ENCODE measurements around the gene SSNA1. TPM values are rescaled to one million over a fixed set of nuclear protein-coding genes. Genes with fewer than 3 reads are reported as not detected.
A peak's percentile ranks its signal among the peaks of the same experiment; 100 is the strongest.

SSNA1 gene
- total and polyA plus RNA-seq, 7 donors, result 39.6 to 122 (median 93.2) TPM

DNA sequence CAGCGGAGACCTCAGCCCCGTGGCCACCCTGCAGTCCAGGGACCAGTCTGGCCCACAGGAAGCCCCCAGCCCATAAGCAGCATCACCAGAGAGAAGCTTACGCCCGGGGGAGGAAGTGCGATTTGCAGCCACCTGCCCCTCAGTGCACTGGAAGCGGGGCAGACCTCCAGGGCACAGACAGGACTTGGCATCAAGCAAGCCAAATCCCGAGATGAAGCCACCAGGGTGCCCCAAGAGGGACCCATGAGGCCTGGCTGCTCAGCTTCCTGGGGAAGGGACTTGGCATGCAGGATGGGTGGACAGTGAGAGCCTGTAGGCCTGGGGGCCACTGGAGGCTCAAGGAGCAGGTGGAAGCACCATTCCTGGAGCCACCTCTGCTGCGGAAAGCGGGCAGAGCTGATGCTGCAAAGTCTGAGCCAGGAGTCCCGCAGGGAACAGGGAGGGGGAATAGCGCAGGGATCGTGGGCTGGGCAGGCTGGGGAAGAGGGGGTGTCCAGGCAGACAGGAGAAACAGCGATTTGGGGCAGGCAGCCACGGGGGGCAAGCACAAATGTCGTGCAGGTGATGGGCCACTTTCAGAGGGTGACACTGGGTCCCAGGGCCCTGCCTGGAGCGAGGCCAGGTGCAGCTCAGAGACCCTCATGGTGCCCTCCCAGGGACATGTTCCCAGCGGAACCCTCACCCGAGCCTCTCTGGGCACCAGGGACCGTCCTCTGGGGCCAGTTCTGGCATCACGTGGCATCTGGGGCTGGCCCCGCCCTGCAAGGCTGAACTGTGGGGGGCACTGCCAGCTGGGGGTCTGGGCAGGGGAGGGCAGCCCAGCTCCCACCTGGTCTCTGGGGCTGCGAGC is 21.9 kb upstream of the SSNA1 start:
- DNase-seq, result no peak
- H3K27ac ChIP-seq, result no peak overlapping the region
- intact Hi-C loops (cut with DNase I), result no loop called here
- H3K9me3 ChIP-seq, result no peaks in the 10 kb centered on the region
- H3K36me3 ChIP-seq, result no peaks in the 10 kb centered on the region
- H3K4me3 ChIP-seq, result no peak overlapping the region
- H3K27me3 ChIP-seq, result peaks cover 88 to 100% (median 96%) of the 10 kb centered on the region in 3 donors
- TF ChIP-seq EP300 (IDR thresholded peaks at IDR 0.05) (no peak), POLR2AphosphoS5 (IDR thresholded peaks at IDR 0.05) (no peak), POLR2A (IDR thresholded peaks at IDR 0.05) (no peak)
- TF ChIP-seq, protein P1, sequence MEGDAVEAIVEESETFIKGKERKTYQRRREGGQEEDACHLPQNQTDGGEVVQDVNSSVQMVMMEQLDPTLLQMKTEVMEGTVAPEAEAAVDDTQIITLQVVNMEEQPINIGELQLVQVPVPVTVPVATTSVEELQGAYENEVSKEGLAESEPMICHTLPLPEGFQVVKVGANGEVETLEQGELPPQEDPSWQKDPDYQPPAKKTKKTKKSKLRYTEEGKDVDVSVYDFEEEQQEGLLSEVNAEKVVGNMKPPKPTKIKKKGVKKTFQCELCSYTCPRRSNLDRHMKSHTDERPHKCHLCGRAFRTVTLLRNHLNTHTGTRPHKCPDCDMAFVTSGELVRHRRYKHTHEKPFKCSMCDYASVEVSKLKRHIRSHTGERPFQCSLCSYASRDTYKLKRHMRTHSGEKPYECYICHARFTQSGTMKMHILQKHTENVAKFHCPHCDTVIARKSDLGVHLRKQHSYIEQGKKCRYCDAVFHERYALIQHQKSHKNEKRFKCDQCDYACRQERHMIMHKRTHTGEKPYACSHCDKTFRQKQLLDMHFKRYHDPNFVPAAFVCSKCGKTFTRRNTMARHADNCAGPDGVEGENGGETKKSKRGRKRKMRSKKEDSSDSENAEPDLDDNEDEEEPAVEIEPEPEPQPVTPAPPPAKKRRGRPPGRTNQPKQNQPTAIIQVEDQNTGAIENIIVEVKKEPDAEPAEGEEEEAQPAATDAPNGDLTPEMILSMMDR (IDR thresholded peaks at IDR 0.05), result no peak
- peaks cover 0 to 49% (median 48%) of the 10 kb centered on the region in 4 donors for H3K4me1 ChIP-seq
- 61 to 74% methylated on average over 22 of the region's 22 CpGs for WGBS, 2 donors

DNA sequence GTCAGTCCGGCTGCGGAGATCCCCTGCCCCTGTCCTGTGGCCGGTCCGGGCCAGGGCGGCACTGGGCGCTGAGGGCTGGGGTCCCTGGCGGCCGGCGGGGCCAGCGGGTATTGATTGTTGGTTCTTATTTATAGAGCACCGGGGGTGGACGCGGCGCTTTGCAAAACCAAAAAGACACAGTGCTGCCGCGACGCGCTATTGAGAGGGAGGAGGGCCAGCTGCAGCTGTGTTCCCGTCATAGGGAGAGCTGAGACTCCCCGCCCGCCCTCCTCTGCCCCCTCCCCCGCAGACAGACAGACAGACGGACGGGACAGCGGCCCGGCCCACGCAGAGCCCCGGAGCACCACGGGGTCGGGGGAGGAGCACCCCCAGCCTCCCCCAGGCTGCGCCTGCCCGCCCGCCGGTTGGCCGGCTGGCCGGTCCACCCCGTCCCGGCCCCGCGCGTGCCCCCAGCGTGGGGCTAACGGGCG is 21.2 kb upstream of the SSNA1 start:
- Histone ChIP-seq H3K9me3 (no peaks in the 10 kb centered on the region), H3K4me1 (peaks cover 0 to 42% (median 41%) of the 10 kb centered on the region in 4 donors), H3K27me3 (peaks cover 81 to 100% (median 89%) of the 10 kb centered on the region in 3 donors), H3K27ac (no peak overlapping the region), H3K36me3 (no peaks in the 10 kb centered on the region), H3K4me3 (no peak overlapping the region)
- TF ChIP-seq EP300 (IDR thresholded peaks at IDR 0.05) (no peak), POLR2AphosphoS5 (IDR thresholded peaks at IDR 0.05) (no peak), POLR2A (IDR thresholded peaks at IDR 0.05) (no peak)
- TF ChIP-seq, protein P1 (IDR thresholded peaks at IDR 0.05), result no peak
- 14 to 25% methylated on average over 44 of the region's 44 CpGs for WGBS, 2 donors
- intact Hi-C loops (cut with DNase I), result no loop called here
- no peak for DNase-seq

DNA sequence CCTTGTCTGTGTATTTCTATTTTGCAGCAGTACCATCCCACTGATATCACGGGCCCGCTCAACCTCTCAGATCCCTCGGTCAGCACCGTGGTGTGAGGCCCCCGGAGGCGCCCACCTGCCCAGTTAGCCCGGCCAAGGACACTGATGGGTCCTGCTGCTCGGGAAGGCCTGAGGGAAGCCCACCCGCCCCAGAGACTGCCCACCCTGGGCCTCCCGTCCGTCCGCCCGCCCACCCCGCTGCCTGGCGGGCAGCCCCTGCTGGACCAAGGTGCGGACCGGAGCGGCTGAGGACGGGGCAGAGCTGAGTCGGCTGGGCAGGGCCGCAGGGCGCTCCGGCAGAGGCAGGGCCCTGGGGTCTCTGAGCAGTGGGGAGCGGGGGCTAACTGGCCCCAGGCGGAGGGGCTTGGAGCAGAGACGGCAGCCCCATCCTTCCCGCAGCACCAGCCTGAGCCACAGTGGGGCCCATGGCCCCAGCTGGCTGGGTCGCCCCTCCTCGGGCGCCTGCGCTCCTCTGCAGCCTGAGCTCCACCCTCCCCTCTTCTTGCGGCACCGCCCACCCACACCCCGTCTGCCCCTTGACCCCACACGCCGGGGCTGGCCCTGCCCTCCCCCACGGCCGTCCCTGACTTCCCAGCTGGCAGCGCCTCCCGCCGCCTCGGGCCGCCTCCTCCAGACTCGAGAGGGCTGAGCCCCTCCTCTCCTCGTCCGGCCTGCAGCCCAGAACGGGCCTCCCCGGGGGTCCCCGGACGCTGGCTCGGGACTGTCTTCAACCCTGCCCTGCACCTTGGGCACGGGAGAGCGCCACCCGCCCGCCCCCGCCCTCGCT is 20.5 kb upstream of the SSNA1 start:
- no peak for DNase-seq
- Histone ChIP-seq H3K27me3 (peaks cover 75 to 100% (median 83%) of the 10 kb centered on the region in 3 donors), H3K9me3 (no peaks in the 10 kb centered on the region), H3K4me1 (peaks cover 0 to 36% (median 35%) of the 10 kb centered on the region in 4 donors), H3K4me3 (peak overlapping the region in 3 of 4 donors; percentile 27 to 42 (median 37)), H3K36me3 (no peaks in the 10 kb centered on the region), H3K27ac (no peak overlapping the region)
- WGBS, 2 donors, result 3 to 7% methylated on average over 57 of the region's 57 CpGs
- TF ChIP-seq, protein P1 (IDR thresholded peaks at IDR 0.05), result no peak
- no peak for TF ChIP-seq POLR2A (IDR thresholded peaks at IDR 0.05)
- no peak for TF ChIP-seq POLR2AphosphoS5 (IDR thresholded peaks at IDR 0.05)
- no peak for TF ChIP-seq EP300 (IDR thresholded peaks at IDR 0.05)
- intact Hi-C loops (cut with DNase I), result no loop called here

DNA sequence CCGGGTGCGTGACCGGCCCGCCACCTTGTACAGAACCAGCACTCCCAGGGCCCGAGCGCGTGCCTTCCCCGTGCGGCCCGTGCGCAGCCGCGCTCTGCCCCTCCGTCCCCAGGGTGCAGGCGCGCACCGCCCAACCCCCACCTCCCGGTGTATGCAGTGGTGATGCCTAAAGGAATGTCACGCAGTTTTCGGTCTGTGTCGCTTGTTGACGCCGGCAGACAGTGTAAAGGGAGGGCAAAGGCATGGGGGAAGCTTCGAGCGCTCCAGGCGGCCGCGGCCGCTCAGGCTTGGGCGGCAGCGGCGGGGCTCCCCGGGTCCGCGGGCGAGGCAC is 19.9 kb upstream of the SSNA1 start:
- no peak for DNase-seq
- Histone ChIP-seq H3K27ac (no peak overlapping the region), H3K9me3 (no peaks in the 10 kb centered on the region), H3K4me1 (peaks cover 0 to 30% (median 29%) of the 10 kb centered on the region in 4 donors), H3K4me3 (peak overlapping the region in 3 of 4 donors; percentile 27 to 42 (median 37)), H3K27me3 (peaks cover 69 to 100% (median 77%) of the 10 kb centered on the region in 3 donors), H3K36me3 (no peaks in the 10 kb centered on the region)
- TF ChIP-seq EP300 (IDR thresholded peaks at IDR 0.05) (no peak), POLR2AphosphoS5 (IDR thresholded peaks at IDR 0.05) (no peak), POLR2A (IDR thresholded peaks at IDR 0.05) (no peak)
- TF ChIP-seq, protein P1 (IDR thresholded peaks at IDR 0.05), result no peak
- intact Hi-C loops (cut with DNase I), result no loop called here
- WGBS, 2 donors, result 0 to 1% methylated on average over 36 of the region's 36 CpGs
